GM03348 (cell line): ENCODE measurements around the gene GRK5.
A peak's percentile ranks its signal among the peaks of the same experiment; 100 is the strongest.
"Not testable (repeated sequence)": the region's sequence is repeated elsewhere in the genome, so short reads cannot be mapped to it uniquely, and the experiment has no call there.

Experiments used
- DNase-seq: peaks from one replicate; pipeline ENCODE4 v3.0.0; 2012; ENCODE audit warnings: low spot score

Gene GRK5

DNA sequence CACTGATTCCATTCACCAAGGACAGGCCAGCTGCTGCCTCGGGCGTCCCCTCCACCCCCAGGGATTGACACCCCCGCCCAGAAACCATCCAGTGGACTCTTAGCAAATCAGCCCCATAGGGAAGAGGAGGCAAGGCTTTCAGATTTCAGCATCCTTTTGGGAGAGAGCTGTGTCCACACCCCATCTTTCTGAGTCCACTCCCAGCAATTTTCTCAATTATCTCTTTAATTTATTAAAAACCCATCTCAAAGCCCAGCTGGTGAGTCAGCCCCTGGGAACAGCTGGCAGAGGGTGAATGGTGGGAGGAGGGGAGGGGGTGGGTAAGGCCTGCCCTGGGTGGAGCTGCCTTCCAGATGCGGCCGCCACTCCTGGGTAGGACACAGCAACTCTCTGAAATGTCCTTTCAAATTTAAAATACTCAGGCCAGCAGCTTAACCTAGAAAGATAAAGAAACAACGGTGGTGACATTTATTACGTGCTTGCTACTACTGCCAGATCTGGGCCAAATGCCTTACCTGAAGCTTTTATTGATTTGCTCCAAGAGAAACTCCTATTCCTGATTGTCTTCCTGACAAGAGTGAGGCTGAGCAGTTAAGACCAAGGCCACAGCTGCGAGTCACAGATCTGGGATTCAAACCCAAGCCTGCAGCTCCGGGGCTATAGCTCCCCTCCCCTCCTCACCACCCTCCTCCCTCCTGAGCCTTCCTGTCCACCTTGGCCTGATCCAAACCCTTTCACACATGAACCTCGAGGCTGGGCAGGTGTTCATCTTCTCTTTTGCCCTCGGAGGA, 214.7 kb downstream of the GRK5 start:
- DNase-seq: peak; percentile 79

GRCh38 chr10:119422682-119423509, 215.5 kb downstream of the GRK5 start:
- no peak for DNase-seq

GRCh38 chr10:119423510-119424257, 216.3 kb downstream of the GRK5 start:
- no peak for DNase-seq

GRCh38 chr10:119424258-119424975, 217.0 kb downstream of the GRK5 start:
- no peak for DNase-seq

DNA sequence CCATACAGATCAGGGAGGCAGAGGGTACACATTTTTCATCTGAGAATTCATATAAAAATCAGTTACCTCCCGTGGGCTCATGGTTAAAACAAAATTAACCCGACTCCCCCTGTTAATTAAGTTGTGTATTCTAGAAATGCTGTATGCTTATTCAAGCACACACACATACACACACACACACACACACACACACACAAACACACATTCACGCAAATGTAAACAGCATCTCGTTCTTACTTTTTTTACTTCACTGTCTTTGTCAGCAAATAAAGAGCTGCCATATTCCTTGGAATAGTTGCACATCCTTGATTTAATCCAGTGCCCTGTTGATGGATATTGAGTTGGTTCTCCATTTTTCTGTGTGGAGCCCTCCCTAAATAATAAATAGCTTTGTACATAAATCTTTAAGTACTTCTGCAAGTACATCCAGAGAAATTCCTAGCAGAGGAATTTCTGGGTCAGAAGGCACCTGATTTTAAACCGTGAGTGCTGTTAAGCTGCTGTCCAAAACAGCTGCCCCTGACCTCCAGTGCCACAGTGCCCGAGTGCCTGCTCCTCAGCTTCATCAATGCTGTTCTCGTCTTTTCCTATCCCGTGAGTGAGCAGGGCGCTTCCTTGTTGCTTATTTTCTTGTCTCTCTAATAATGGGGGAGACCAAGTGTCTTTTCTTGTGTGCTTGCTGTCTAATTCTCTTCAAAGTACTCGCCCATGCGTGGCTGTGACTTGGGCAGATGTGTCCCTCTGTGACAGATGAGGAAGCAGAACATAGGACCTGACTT, 217.9 kb downstream of the GRK5 start:
- no peak for DNase-seq

- DNase-seq: no peak
Measured at GRCh38 chr10:119425881-119426170, 218.5 kb downstream of the GRK5 start.

- no peak for DNase-seq
Measured at GRCh38 chr10:119426699-119427098, 219.3 kb downstream of the GRK5 start.

DNA sequence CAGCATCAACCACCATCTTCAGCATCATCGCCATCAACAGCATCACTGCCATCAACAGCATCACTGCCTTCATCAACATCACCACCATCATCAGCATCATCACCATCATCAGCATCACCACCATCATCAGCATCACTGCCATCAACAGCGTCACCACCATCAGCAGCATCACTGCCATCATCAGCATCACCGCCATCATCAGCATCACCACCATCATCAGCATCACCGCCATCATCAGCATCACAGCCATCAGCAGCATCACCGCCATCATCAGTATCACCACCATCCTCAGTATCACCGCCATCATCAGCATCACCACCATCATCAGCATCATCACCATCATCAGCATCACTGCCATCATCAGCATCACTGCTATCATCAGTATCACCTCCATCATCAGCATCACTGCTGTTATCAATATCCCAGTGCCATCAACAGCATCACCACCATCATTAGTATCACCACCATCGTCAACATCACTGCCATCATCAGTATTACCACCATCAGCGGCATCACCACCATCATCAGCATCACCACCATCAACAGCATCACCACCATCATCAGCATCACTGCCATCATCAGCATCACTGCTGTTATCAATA, 220.0 kb downstream of the GRK5 start:
- DNase-seq: no peak

- no peak for DNase-seq
Measured at GRCh38 chr10:119428789-119429188, 221.4 kb downstream of the GRK5 start.

DNA sequence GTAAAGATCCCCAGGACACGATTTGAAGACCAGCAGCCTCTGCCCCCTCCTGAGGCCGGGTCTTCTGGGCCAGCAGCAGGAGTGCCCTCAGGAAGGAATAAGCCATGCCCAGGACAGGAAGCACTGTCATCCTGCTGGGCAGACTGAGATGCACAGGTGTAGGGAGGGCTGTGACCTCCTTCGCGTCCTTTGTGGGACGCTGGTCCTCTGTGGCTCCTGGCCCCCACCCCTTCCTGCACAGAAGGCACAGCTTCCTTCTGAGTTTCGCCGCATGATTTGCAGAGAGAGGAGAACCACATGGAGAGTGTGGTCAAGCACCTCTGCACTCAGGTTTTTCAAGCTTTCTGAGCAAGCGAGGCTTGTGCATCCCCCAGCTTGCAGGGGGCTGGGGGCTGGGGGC, 222.4 kb downstream of the GRK5 start:
- DNase-seq: no peak

DNA sequence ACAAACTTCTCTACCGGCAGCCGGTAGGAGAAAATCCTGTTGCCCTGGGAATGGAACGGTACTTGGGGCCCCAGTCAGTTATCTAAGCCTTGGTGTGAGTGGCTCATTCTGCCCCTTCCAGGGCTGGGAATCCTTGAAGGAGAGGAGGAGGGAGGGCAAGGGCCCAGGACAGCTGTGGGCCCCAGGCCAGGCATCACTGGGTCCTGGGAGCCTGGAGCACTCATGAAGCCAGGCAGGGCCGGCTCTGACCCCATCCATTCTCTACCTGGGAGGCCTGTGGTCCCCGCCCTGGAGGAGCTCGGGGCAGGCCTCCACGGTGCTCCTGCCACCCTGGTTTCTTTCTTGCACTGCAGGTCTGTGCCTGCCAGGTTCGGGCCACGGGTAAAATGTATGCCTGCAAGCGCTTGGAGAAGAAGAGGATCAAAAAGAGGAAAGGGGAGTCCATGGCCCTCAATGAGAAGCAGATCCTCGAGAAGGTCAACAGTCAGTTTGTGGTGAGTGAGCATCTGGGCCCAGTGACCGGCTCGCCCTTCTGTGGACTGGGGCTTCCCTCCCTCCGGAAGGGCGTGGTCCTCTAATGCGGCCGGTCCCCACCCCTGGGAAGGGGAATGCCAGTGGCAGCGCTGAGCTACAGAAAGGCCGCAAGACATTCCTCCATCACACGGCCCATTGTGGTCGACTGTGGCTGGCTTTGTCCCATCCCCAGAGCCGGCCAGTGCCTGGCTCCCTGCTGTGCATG, 223.8 kb downstream of the GRK5 start:
- DNase-seq: no peak

GRCh38 chr10:119431773-119432135, 224.4 kb downstream of the GRK5 start:
- no peak for DNase-seq

GRCh38 chr10:119434942-119435341, 227.6 kb downstream of the GRK5 start:
- not testable (repeated sequence) for DNase-seq

DNA sequence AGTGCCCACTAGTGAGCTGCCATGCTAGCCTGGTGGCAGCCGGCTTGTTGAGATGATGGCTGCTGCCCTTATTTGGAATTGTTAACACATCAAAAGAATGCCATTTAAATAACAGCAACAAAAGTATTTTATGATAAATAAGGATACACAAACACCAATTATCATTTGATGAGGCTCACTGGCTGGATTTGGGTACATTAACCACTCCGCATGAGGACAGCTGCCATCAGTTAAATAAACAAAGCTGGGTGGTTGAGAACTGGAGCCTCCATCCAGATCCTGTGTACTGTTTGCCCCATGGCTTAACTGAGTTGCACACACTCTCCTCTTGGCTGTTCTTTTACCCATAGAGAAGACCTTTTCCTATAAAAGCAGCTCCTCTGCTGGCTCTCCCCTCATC, 231.3 kb downstream of the GRK5 start:
- DNase-seq: no peak

- no peak for DNase-seq
Measured at GRCh38 chr10:119439922-119440321, 232.6 kb downstream of the GRK5 start.

GRCh38 chr10:119441151-119441821, 233.9 kb downstream of the GRK5 start:
- peak; percentile 89 for DNase-seq

DNA sequence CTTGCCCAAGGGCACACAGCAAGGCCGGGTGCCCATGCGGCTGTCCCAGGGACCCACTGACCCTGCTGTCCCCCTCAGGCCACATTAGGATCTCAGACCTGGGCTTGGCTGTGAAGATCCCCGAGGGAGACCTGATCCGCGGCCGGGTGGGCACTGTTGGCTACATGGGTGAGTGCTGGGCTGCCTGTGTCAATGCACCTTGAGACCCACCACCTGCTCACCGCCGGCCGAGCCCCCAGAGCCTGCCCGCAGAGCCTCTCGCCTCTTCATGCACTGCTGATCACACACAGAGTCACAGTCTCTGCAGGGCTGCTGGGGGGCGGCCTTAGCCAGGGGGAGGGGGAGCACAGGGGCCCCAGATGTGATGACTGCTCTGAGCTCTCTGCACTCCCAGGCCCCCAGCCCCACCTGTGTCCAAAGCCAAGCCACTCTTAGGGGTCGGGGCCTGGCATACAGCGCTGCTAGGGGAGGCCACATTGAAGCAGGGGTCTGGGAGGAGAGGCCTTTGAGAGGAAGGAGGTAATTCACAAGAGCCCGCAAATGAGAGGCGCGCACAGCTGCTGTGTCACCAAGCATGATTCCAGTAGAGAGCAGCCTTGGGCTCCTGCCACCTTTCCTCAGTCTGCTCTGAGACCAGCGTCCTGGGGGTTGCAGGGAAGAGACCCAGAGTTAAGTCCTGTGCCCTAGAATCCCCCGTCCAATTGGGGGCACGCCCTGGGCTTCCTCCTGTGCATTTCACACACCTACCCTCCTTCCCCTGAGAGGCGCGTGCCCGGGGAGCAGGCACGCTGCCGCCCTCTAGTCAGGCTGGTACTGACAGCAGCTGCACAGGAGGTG, 234.8 kb downstream of the GRK5 start:
- no peak for DNase-seq

DNA sequence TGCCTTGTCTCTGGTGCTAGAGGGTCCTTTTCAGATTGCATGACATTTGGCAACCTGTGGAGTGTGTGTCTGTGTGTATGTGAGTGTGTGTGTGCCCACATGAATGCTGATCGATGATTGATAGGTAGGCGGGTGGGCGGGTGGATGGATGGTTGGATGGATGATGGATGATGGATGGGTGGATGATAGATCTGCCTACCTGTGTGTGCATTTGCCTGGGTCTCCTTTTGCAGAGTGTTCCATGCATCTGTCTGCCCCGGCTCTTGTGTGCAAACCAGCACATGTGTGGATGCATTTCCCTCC, 235.3 kb downstream of the GRK5 start:
- no peak for DNase-seq

DNA sequence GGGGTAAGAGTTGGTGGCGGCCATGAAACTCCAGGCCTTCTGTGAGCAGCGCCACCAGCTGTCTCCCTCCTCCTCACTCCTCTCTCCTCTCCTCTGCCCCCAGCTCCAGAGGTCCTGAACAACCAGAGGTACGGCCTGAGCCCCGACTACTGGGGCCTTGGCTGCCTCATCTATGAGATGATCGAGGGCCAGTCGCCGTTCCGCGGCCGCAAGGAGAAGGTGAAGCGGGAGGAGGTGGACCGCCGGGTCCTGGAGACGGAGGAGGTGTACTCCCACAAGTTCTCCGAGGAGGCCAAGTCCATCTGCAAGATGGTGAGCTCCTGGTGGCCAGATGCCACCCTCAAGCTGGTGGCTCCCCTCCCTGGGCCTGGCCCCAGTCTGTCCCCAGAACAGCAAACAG, 236.1 kb downstream of the GRK5 start:
- no peak for DNase-seq
